SK-N-SH treated with all-trans-retinoic acid at 6 μM for 48 hours (cell line): Measurements from ENCODE around the gene INTS3.

Source experiments
- ATAC-seq: fragments of 200-7000 bp; cut with Tn5 transposase; 3 replicates; pipeline ENCODE4 v1.9.1; 2020; ENCODE audit warnings: mild to moderate bottlenecking, moderate library complexity
- ARNTL ChIP-seq: fragments of 450-650 bp; formaldehyde crosslinking; IDR thresholded peaks from 2 replicates; pipeline ENCODE4 v1.5.0; 2020; ENCODE audit warnings: low read depth, mild to moderate bottlenecking, moderate library complexity, borderline replicate concordance
- CSDC2 ChIP-seq: fragments of 250-450 bp; sonication (Bioruptor Pico); IDR thresholded peaks from 2 replicates; pipeline ENCODE4 v1.5.0; 2020; ENCODE audit warnings: mild to moderate bottlenecking, moderate library complexity
- ESRRG ChIP-seq: fragments of 250-450 bp; sonication (Bioruptor Pico); IDR thresholded peaks from 2 replicates; pipeline ENCODE4 v1.6.1; 2021; ENCODE audit warnings: mild to moderate bottlenecking
- ISL1 ChIP-seq: fragments of 250-450 bp; sonication (Bioruptor Pico); IDR thresholded peaks from 2 replicates; pipeline ENCODE4 v2.1.2; 2022; ENCODE audit warnings: mild to moderate bottlenecking, moderate library complexity
- OSR1 ChIP-seq: fragments of 250-450 bp; sonication (Bioruptor Pico); IDR thresholded peaks from 2 replicates; pipeline ENCODE4 v1.8.0; 2022; ENCODE audit warnings: moderate library complexity, mild to moderate bottlenecking, inconsistent platforms
- PATZ1 ChIP-seq: fragments of 250-450 bp; sonication (Bioruptor Pico); IDR thresholded peaks from 2 replicates; pipeline ENCODE4 v1.8.0; 2020; ENCODE audit warnings: mild to moderate bottlenecking, moderate library complexity, borderline replicate concordance
- POU6F1 ChIP-seq: fragments of 250-450 bp; sonication (Bioruptor Pico); IDR thresholded peaks from 2 replicates; pipeline ENCODE4 v1.8.0; 2021; ENCODE audit warnings: low read depth, mild to moderate bottlenecking, moderate library complexity, borderline replicate concordance
- PPARA ChIP-seq: fragments of 250-450 bp; sonication (Bioruptor Pico); IDR thresholded peaks from 2 replicates; pipeline ENCODE4 v1.5.0; 2020; ENCODE audit warnings: mild to moderate bottlenecking, borderline replicate concordance
- SNAI2 ChIP-seq: fragments of 250-450 bp; sonication (Bioruptor Pico); IDR thresholded peaks from 2 replicates; pipeline ENCODE4 v1.5.0; 2020; ENCODE audit warnings: mild to moderate bottlenecking, moderate library complexity
- TCF4 ChIP-seq: fragments of 250-450 bp; sonication (Bioruptor Pico); IDR thresholded peaks from 2 replicates; pipeline ENCODE4 v1.8.0; 2021; ENCODE audit warnings: mild to moderate bottlenecking, moderate library complexity, borderline replicate concordance
- TOX ChIP-seq: fragments of 250-450 bp; sonication (Bioruptor Pico); IDR thresholded peaks from 2 replicates; pipeline ENCODE4 v1.8.0; 2021; ENCODE audit warnings: mild to moderate bottlenecking, moderate library complexity, borderline replicate concordance
- TSHZ2 ChIP-seq: fragments of 250-450 bp; sonication (Bioruptor Pico); IDR thresholded peaks from 2 replicates; pipeline ENCODE4 v1.5.0; 2020; ENCODE audit warnings: mild to moderate bottlenecking, moderate library complexity
- ZC3H10 ChIP-seq: fragments of 250-450 bp; sonication (Bioruptor Pico); IDR thresholded peaks from 2 replicates; pipeline ENCODE4 v1.5.1; 2021; ENCODE audit warnings: mild to moderate bottlenecking, moderate library complexity
- ZFP3 ChIP-seq: fragments of 250-450 bp; sonication (Bioruptor Pico); IDR thresholded peaks from 2 replicates; pipeline ENCODE4 v1.5.0; 2020; ENCODE audit warnings: mild to moderate bottlenecking, moderate library complexity
- ZFP30 ChIP-seq: fragments of 450-650 bp; formaldehyde crosslinking; IDR thresholded peaks from 2 replicates; pipeline ENCODE4 v1.5.0; 2022; ENCODE audit warnings: mild to moderate bottlenecking, moderate library complexity
- ZNF565 ChIP-seq: fragments of 450-650 bp; formaldehyde crosslinking; conservative IDR thresholded peaks from 2 replicates; pipeline ENCODE4 v1.5.0; 2020; ENCODE audit warnings: low read depth, mild to moderate bottlenecking, moderate library complexity
- ZNF8 ChIP-seq: fragments of 450-650 bp; formaldehyde crosslinking; IDR thresholded peaks from 2 replicates; pipeline ENCODE4 v1.5.0; 2020; ENCODE audit warnings: mild to moderate bottlenecking, moderate library complexity

The INTS3 gene

GRCh38 chr1:153752571-153753195 lies 24.8 kb downstream of the INTS3 start:
- ATAC-seq = no peak

GRCh38 chr1:153754266-153754665 lies 26.4 kb downstream of the INTS3 start:
- ATAC-seq = no peak

More at GRCh38 chr1:153752571-153753195, 24.8 kb downstream of the INTS3 start:
- no peak for TF ChIP-seq ZNF8 (CRISPR knock-in tag)
- no peak for TF ChIP-seq TOX
- no peak for TF ChIP-seq ZC3H10 (CRISPR knock-in tag)
- no peak for TF ChIP-seq ZFP3
- TF ChIP-seq ESRRG (CRISPR knock-in tag) = no peak
- TF ChIP-seq POU6F1 (CRISPR knock-in tag) = no peak
- TF ChIP-seq ISL1 = no peak
- TF ChIP-seq, all 23 proteins: peak for 0

GRCh38 chr1:153760440-153760839 lies 32.6 kb downstream of the INTS3 start:
- no peak for ATAC-seq
- TF ChIP-seq TCF4 (CRISPR knock-in tag) = no peak
- TF ChIP-seq ZNF8 (CRISPR knock-in tag) = no peak
- TF ChIP-seq ZNF565 (CRISPR knock-in tag) = no peak
- TF ChIP-seq ZFP30 (CRISPR knock-in tag) = no peak
- TF ChIP-seq CSDC2 (CRISPR knock-in tag) = no peak
- TF ChIP-seq OSR1 (CRISPR knock-in tag) = no peak
- no peak for TF ChIP-seq POU6F1 (CRISPR knock-in tag)
- TF ChIP-seq PATZ1 (CRISPR knock-in tag) = no peak
- no peak for TF ChIP-seq TSHZ2 (CRISPR knock-in tag)
- TF ChIP-seq ARNTL (CRISPR knock-in tag) = no peak
- no peak for TF ChIP-seq ESRRG (CRISPR knock-in tag)

More at GRCh38 chr1:153754266-153754665, 26.4 kb downstream of the INTS3 start:
- no peak for TF ChIP-seq TCF4 (CRISPR knock-in tag)
- no peak for TF ChIP-seq ESRRG (CRISPR knock-in tag)
- TF ChIP-seq SNAI2 (CRISPR knock-in tag) = no peak
- no peak for TF ChIP-seq ZNF8 (CRISPR knock-in tag)
- no peak for TF ChIP-seq ZFP30 (CRISPR knock-in tag)
- no peak for TF ChIP-seq PATZ1 (CRISPR knock-in tag)
- no peak for TF ChIP-seq PPARA (CRISPR knock-in tag)
- TF ChIP-seq OSR1 (CRISPR knock-in tag) = no peak
- TF ChIP-seq ZFP3 = no peak
- no peak for TF ChIP-seq CSDC2 (CRISPR knock-in tag)
- no peak for TF ChIP-seq ISL1
- TF ChIP-seq TSHZ2 (CRISPR knock-in tag) = no peak
- TF ChIP-seq, all 23 proteins: peak for 0
